ENCODE data around the gene AP3M1. TPM values are rescaled to one million over a fixed set of nuclear protein-coding genes. Genes with fewer than 3 reads are reported as not detected.
A peak's percentile ranks its signal among the peaks of the same experiment; 100 is the strongest.

The AP3M1 gene
- total and polyA plus RNA-seq, 8 donors = 37.5 to 56.4 (median 53.8) TPM

GRCh38 chr10:74174521-74174920 is 23.9 kb upstream of the AP3M1 start:
- no peaks in the 10 kb centered on the region for H3K9me3 ChIP-seq
- no peak overlapping the region for H3K27ac ChIP-seq
- intact Hi-C loops (cut with DNase I) = no loop called here
- no peaks in the 10 kb centered on the region for H3K27me3 ChIP-seq
- no peak for TF ChIP-seq CTCF (IDR thresholded peaks at IDR 0.05)
- H3K4me1 ChIP-seq = peaks cover 5 to 37% of the 10 kb centered on the region in 2 donors
- H3K4me3 ChIP-seq = no peak overlapping the region
- no peaks in the 10 kb centered on the region for H3K36me3 ChIP-seq
- ATAC-seq (no peak), DNase-seq (no peak)

- intact Hi-C loops (cut with DNase I) = no loop called here
- ATAC-seq = no peak
- Histone ChIP-seq H3K27ac (no peak overlapping the region), H3K27me3 (no peaks in the 10 kb centered on the region), H3K9me3 (no peaks in the 10 kb centered on the region), H3K4me3 (no peak overlapping the region), H3K4me1 (peaks cover 3 to 37% of the 10 kb centered on the region in 2 donors), H3K36me3 (no peaks in the 10 kb centered on the region)
- TF ChIP-seq CTCF (IDR thresholded peaks at IDR 0.05) = no peak
- no peak for DNase-seq
Measured at GRCh38 chr10:74171625-74172024, 21.0 kb upstream of the AP3M1 start.

GRCh38 chr10:74167443-74167842 is 16.8 kb upstream of the AP3M1 start:
- no peaks in the 10 kb centered on the region for H3K36me3 ChIP-seq
- H3K9me3 ChIP-seq = no peaks in the 10 kb centered on the region
- DNase-seq = no peak
- ATAC-seq = no peak
- H3K27me3 ChIP-seq = no peaks in the 10 kb centered on the region
- peaks cover 3 to 42% of the 10 kb centered on the region in 2 donors for H3K4me1 ChIP-seq
- intact Hi-C loops (cut with DNase I) = no loop called here
- TF ChIP-seq CTCF (IDR thresholded peaks at IDR 0.05) = no peak
- H3K4me3 ChIP-seq = no peak overlapping the region
- H3K27ac ChIP-seq = peak overlapping the region in 1 of 2 donors; percentile 70

- no peaks in the 10 kb centered on the region for H3K27me3 ChIP-seq
- no peaks in the 10 kb centered on the region for H3K9me3 ChIP-seq
- peak; percentile 29 for ATAC-seq
- no peak for TF ChIP-seq CTCF (IDR thresholded peaks at IDR 0.05)
- intact Hi-C loops (cut with DNase I) = no loop called here
- H3K4me1 ChIP-seq = peaks cover 3 to 42% of the 10 kb centered on the region in 2 donors
- no peak for DNase-seq
- H3K36me3 ChIP-seq = no peaks in the 10 kb centered on the region
- H3K4me3 ChIP-seq = no peak overlapping the region
- peak overlapping the region; percentile 40 to 70 for H3K27ac ChIP-seq
Measured at GRCh38 chr10:74165530-74165901, 14.9 kb upstream of the AP3M1 start.

GRCh38 chr10:74164716-74165529 is 14.3 kb upstream of the AP3M1 start:
- DNase-seq (peak in 1 of 4 donors; percentile 48), ATAC-seq (peak; percentile 80)
- no peak for TF ChIP-seq CTCF (IDR thresholded peaks at IDR 0.05)
- H3K9me3 ChIP-seq = no peaks in the 10 kb centered on the region
- peak overlapping the region; percentile 40 to 70 for H3K27ac ChIP-seq
- intact Hi-C loops (cut with DNase I) = no loop called here
- H3K27me3 ChIP-seq = no peaks in the 10 kb centered on the region
- H3K36me3 ChIP-seq = no peaks in the 10 kb centered on the region
- no peak overlapping the region for H3K4me3 ChIP-seq
- H3K4me1 ChIP-seq = peaks cover 3 to 42% of the 10 kb centered on the region in 2 donors
